Left lobe of liver (tissue), 1 donor: ENCODE results near the gene ZNF605. TPM values are rescaled to one million over a fixed set of nuclear protein-coding genes. Genes with fewer than 3 reads are reported as not detected.

ENCODE experiments used
- total RNA-seq: library from RNA; stranded (reverse); gene quantifications from one replicate; pipeline ENCODE4 v1.2.1, GENCODE V29; 2021
- donor health status: DM: no; HTN: yes; CAD: no.

The ZNF605 gene
- total RNA-seq, 1 donor from 2014 or later = 6.6 TPM

Other genes with a start within 250 kb of the ZNF605 start
- gene PGAM5, start 245.5 kb downstream of the ZNF605 start, total RNA-seq = 25.2 TPM
- gene ANKLE2, start 194.5 kb downstream of the ZNF605 start, total RNA-seq = 16.9 TPM
- gene GOLGA3, start 127.4 kb downstream of the ZNF605 start, total RNA-seq = 22.9 TPM
- 14.2 TPM for gene CHFR, start 68.7 kb downstream of the ZNF605 start, total RNA-seq
- gene ZNF26, start 30.1 kb upstream of the ZNF605 start, total RNA-seq = 5.1 TPM
- gene ZNF84, start 81.2 kb upstream of the ZNF605 start, total RNA-seq = 7.8 TPM
- 5.7 TPM for gene ZNF140, start 124.6 kb upstream of the ZNF605 start, total RNA-seq
- 0.78 TPM for gene ZNF891, start 174.0 kb upstream of the ZNF605 start, total RNA-seq
- gene ZNF10, start 174.3 kb upstream of the ZNF605 start, total RNA-seq = 4.8 TPM
- 8.3 TPM for gene ZNF268, start 225.2 kb upstream of the ZNF605 start, total RNA-seq